ENCODE data around the gene ZNF205. TPM values are rescaled to one million over a fixed set of nuclear protein-coding genes. Genes with fewer than 3 reads are reported as not detected.

Gene ZNF205
- total and polyA plus RNA-seq, 2 of the 13 experiments (the other 11 are each of a cell fraction or from before 2014, with no cell fraction given): 5.8 to 10.2 TPM

DNA sequence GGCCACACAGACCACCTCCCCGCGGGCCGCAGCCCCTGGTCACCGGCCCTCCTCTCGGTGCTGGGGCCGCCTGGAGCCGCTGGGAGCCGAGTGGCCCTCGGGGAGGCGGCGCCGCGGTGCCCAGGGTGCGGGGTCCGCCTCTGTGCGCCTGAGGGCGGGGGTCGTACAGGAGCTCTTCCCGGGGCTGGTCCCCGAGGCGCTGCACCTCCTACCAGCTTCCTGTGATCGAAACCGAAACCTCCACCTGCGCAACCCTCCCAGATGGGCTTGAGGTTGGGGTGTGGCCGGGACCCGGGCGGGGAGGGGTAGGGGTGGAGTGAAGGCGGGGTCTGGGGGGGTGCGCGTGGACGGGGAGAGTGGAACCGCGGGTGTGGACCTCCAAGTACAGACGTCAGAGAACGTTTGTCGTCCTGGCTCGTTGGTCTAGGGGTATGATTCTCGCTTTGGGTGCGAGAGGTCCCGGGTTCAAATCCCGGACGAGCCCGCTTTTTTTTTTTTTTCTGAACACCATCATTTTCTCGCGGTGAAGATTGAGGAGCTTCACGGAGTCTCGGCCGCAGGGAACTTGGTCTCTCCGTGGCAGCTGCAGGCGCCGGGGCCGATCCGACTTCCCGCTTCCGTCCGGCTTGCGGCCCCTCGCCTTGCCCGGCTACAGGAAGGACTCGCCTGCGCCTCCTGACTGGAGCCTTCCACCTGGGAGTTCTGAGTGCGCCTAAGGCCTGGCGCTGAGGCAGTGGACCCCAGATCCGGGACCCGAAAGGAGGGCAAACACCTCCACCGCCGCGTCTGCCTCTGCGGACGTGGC lies 46.3 kb downstream of the ZNF205 start (continued):
- no peak for TF ChIP-seq POGZ (CRISPR knock-in tag; IDR thresholded peaks at IDR 0.05)
- no peak for TF ChIP-seq SMAD9 (CRISPR knock-in tag; IDR thresholded peaks at IDR 0.05)
- 0 out of 2 replicates have a peak, but pooled peaks have one; percentile 20 for TF ChIP-seq ZNF605 (CRISPR knock-in tag; IDR thresholded peaks at IDR 0.05)
- no peak for TF ChIP-seq ATF3 (CRISPR knock-in tag; IDR thresholded peaks at IDR 0.05)
- TF ChIP-seq ZNF121 (CRISPR knock-in tag; IDR thresholded peaks at IDR 0.05): 0 out of 2 replicates have a peak, but pooled peaks have one; percentile 7
- no peak for TF ChIP-seq BRF2 (CRISPR knock-in tag; IDR thresholded peaks at IDR 0.05)
- TF ChIP-seq HDAC6 (IDR thresholded peaks at IDR 0.05; ENCODE audit: low read depth, low read length): no peak
- TF ChIP-seq DMAP1 (CRISPR knock-in tag; IDR thresholded peaks at IDR 0.05): peak; percentile 56
- no peak for TF ChIP-seq ZSCAN20 (CRISPR knock-in tag; IDR thresholded peaks at IDR 0.05; ENCODE audit: borderline replicate concordance)
- TF ChIP-seq MAZ (IDR thresholded peaks at IDR 0.05; ENCODE audit: borderline replicate concordance, low read depth, low read length): peak; percentile 84
- TF ChIP-seq MAZ (CRISPR knock-in tag; IDR thresholded peaks at IDR 0.05; ENCODE audit: low read depth): peak; percentile 68
- peak; percentile 38 for TF ChIP-seq YEATS4 (CRISPR knock-in tag; IDR thresholded peaks at IDR 0.05; ENCODE audit: borderline replicate concordance)
- TF ChIP-seq, protein P1, sequence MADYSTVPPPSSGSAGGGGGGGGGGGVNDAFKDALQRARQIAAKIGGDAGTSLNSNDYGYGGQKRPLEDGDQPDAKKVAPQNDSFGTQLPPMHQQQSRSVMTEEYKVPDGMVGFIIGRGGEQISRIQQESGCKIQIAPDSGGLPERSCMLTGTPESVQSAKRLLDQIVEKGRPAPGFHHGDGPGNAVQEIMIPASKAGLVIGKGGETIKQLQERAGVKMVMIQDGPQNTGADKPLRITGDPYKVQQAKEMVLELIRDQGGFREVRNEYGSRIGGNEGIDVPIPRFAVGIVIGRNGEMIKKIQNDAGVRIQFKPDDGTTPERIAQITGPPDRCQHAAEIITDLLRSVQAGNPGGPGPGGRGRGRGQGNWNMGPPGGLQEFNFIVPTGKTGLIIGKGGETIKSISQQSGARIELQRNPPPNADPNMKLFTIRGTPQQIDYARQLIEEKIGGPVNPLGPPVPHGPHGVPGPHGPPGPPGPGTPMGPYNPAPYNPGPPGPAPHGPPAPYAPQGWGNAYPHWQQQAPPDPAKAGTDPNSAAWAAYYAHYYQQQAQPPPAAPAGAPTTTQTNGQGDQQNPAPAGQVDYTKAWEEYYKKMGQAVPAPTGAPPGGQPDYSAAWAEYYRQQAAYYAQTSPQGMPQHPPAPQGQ (CRISPR knock-in tag; IDR thresholded peaks at IDR 0.05; ENCODE audit: borderline replicate concordance): no peak
- peak; percentile 97 for TF ChIP-seq ZNF740 (CRISPR knock-in tag; IDR thresholded peaks at IDR 0.05)
- TF ChIP-seq ELF1 (CRISPR knock-in tag; IDR thresholded peaks at IDR 0.05): 0 out of 2 replicates have a peak, but pooled peaks have one; percentile 17
- no peak for TF ChIP-seq ONECUT2 (CRISPR knock-in tag; IDR thresholded peaks at IDR 0.05)
- peak; percentile 43 to 62; a peak in 3 of 4 replicates for TF ChIP-seq POLR2A (IDR thresholded peaks at IDR 0.05; ENCODE audit: insufficient read depth in 1 of 2, low read depth in 2 of 2, low read length in 2 of 2)
- peak; percentile 81; the same call in 1 of the 2 replicates for TF ChIP-seq THAP7 (CRISPR knock-in tag; IDR thresholded peaks at IDR 0.05)
- no peak for TF ChIP-seq MEIS1 (CRISPR knock-in tag; IDR thresholded peaks at IDR 0.05; ENCODE audit: borderline replicate concordance)
- peak; percentile 65; the same call in 1 of the 2 replicates for TF ChIP-seq ARID4A (CRISPR knock-in tag; IDR thresholded peaks at IDR 0.05; ENCODE audit: borderline replicate concordance)
- TF ChIP-seq RARA (CRISPR knock-in tag; IDR thresholded peaks at IDR 0.05): no peak

All from HepG2 (cell line).